ENCODE measurements around the gene SPRY1. TPM values are rescaled to one million over a fixed set of nuclear protein-coding genes. Genes with fewer than 3 reads are reported as not detected.

The SPRY1 gene
- total RNA-seq, 4 donors from 2014 or later: 101 to 195 (median 169) TPM

DNA sequence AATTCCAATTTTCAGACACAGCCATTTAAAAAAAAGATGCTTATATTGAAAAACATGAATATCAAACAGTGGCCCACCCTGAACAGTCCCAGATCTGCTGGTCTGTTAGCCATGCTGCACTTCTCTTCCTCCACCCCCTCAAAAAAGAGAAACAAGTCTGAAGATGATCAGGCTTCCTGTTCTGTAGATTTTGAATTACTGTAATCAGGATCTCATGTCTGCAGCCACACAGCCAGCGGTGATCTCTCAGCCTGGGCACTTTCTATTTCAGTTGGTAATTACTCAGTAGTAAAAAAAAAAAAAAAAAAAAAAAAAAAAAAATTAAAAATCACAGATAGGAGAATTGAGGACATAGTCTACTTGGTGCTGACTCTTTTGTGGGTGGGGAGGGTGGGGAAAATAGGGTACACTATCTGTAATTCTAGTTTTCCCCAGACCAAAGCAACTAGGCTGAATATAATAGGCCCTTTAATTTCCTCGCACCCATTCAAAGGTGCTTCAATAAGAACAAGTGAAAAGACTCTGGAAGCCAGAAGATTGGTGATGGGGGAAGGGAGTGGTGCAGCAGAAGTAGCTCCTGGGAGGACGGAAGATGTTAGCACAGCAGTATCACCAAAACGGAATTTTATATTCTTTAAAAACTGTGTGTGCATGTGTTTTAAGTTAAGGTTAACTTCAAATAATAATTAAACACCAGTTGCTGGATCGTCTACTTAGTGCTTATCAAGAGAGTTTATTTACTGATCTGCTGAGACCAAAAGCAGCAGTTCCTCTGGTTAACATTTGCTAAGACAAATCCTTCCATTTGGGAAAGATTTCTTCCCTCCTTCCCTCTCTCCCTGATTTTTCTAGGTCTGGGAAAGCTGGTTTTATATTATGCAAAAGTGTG is 47.0 kb downstream of the SPRY1 start:
- no peaks in the 10 kb centered on the region for H3K36me3 ChIP-seq
- H3K27ac ChIP-seq: peak overlapping the region in 3 of 4 donors; percentile 8 to 59 (median 28)
- no peak overlapping the region for H3K4me3 ChIP-seq
- peaks cover 0 to 18% (median 12%) of the 10 kb centered on the region in 4 donors for H3K4me1 ChIP-seq
- H3K27me3 ChIP-seq: no peaks in the 10 kb centered on the region
- 28 to 39% methylated on average over 5 of the region's 5 CpGs for WGBS, 2 donors
- no peaks in the 10 kb centered on the region for H3K9me3 ChIP-seq
- no peak for TF ChIP-seq POLR2A (IDR thresholded peaks at IDR 0.05)
- TF ChIP-seq CTCF (IDR thresholded peaks at IDR 0.05): no peak
- no peak for TF ChIP-seq EP300 (IDR thresholded peaks at IDR 0.05)
- no peak for DNase-seq (ENCODE audit: low spot score in 2 of 2)

DNA sequence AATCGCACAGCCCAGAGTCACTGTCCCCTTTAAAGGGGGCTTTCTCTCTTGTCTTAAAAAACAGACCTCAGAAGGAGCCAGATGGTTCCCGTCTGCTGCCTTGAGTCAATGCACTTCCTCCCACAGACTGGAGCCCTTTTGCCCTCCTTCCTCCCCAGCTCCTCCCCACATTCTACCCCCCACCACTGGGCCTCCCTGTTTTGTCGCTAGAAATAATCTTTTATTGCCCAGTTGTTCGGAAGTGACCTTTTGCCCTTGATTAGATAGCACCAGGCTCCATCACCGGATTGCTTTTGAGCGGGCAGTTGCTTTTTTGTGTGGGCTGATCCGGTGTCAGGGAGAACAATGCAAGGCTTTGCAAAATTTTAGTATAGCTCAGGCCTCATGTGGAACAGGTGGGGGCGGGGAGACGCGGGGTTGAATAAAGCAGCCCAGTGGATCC is 47.7 kb downstream of the SPRY1 start:
- no peak for TF ChIP-seq EP300 (IDR thresholded peaks at IDR 0.05)
- TF ChIP-seq POLR2A (IDR thresholded peaks at IDR 0.05): no peak
- no peak for TF ChIP-seq CTCF (IDR thresholded peaks at IDR 0.05)
- 14 to 15% methylated on average over 10 of the region's 10 CpGs for WGBS, 2 donors
- peak in 1 of 2 donors; percentile 7 for DNase-seq (ENCODE audit: low spot score in 2 of 2)
- H3K27ac ChIP-seq: peak overlapping the region in 3 of 4 donors; percentile 8 to 59 (median 13)
- no peaks in the 10 kb centered on the region for H3K9me3 ChIP-seq
- no peaks in the 10 kb centered on the region for H3K27me3 ChIP-seq
- no peak overlapping the region for H3K4me3 ChIP-seq
- peaks cover 0 to 18% (median 13%) of the 10 kb centered on the region in 4 donors for H3K4me1 ChIP-seq
- no peaks in the 10 kb centered on the region for H3K36me3 ChIP-seq

- Histone ChIP-seq H3K27ac (no peak overlapping the region), H3K4me1 (peaks cover 0 to 28% (median 17%) of the 10 kb centered on the region in 4 donors), H3K4me3 (no peak overlapping the region), H3K27me3 (no peaks in the 10 kb centered on the region), H3K36me3 (no peaks in the 10 kb centered on the region), H3K9me3 (no peaks in the 10 kb centered on the region)
- no peak for TF ChIP-seq CTCF (IDR thresholded peaks at IDR 0.05)
- TF ChIP-seq POLR2A (IDR thresholded peaks at IDR 0.05): no peak
- TF ChIP-seq EP300 (IDR thresholded peaks at IDR 0.05): no peak
- no peak for DNase-seq (ENCODE audit: low spot score in 2 of 2)
- WGBS, 2 donors: 49 to 52% methylated on average over 6 of the region's 6 CpGs
Observed at GRCh38 chr4:123446865-123447474, 50.4 kb downstream of the SPRY1 start.

DNA sequence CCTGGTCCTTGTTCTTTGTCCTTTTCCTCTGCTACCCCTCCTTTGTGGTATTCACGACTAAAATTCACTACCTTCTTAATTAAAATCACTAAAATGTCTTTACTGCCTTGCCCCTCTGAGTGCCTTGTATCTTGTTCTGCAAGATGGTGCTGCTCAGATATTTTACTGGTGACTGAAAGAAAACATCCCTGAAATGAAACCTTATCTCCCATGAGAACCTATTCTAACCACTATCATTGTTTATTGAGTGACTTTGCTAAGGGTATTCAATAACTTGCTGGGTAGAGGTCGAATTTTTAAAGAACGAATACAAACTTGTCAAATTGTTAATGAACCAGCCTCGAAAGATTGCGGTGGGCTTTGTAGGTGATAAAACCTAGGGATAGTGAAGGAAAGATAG is 52.8 kb downstream of the SPRY1 start:
- no peak for TF ChIP-seq POLR2A (IDR thresholded peaks at IDR 0.05)
- TF ChIP-seq EP300 (IDR thresholded peaks at IDR 0.05): no peak
- no peak for TF ChIP-seq CTCF (IDR thresholded peaks at IDR 0.05)
- Histone ChIP-seq H3K27me3 (no peaks in the 10 kb centered on the region), H3K36me3 (no peaks in the 10 kb centered on the region), H3K4me1 (peaks cover 0 to 18% (median 10%) of the 10 kb centered on the region in 4 donors), H3K4me3 (no peak overlapping the region), H3K27ac (no peak overlapping the region), H3K9me3 (no peaks in the 10 kb centered on the region)
- no peak for DNase-seq (ENCODE audit: low spot score in 2 of 2)
- 78 to 88% methylated on average over 5 of the region's 5 CpGs for WGBS, 2 donors

DNA sequence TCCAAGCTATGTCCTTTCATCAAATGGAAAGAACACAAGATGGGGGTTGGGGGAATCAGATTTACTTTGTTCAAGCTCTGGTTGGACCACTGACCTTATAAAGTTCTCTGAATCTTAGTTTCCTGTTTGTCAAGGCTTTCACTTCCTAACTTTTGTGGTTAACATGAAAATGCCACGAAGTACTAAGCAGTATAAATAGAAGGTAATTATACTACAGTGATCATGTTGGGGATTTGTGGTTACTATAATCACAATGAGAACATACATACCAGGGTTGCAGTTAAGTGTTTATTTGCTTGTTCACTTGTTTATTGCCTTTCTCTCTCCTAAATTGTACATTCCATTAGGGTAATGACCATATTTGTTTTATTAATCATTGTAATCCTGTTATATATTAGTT is 53.2 kb downstream of the SPRY1 start:
- Histone ChIP-seq H3K9me3 (no peaks in the 10 kb centered on the region), H3K4me3 (no peak overlapping the region), H3K36me3 (no peaks in the 10 kb centered on the region), H3K27ac (no peak overlapping the region), H3K27me3 (no peaks in the 10 kb centered on the region), H3K4me1 (peaks cover 0 to 14% (median 7%) of the 10 kb centered on the region in 4 donors)
- TF ChIP-seq POLR2A (IDR thresholded peaks at IDR 0.05) (no peak), CTCF (IDR thresholded peaks at IDR 0.05) (no peak), EP300 (IDR thresholded peaks at IDR 0.05) (no peak)
- WGBS, 2 donors: 7% methylated on average over 1 of the region's 1 CpG
- DNase-seq (ENCODE audit: low spot score in 2 of 2): no peak

Measured in tibial nerve (tissue), 4 donors.